Esophagus squamous epithelium (tissue), 5 donors: ENCODE measurements around the gene BCL2L15. TPM values are rescaled to one million over a fixed set of nuclear protein-coding genes. Genes with fewer than 3 reads are reported as not detected.
A peak's percentile ranks its signal among the peaks of the same experiment; 100 is the strongest.

Experiments used
- DNase-seq: peaks from one replicate; lab custom pipeline; 2025; lab: John Stamatoyannopoulos, UW
- H3K27ac ChIP-seq, 4 donors: fragments of 200-600 bp; sonication (generic); one replicate each; pipeline ENCODE4 v1.5.1; 2016 to 2019; ENCODE audit warnings: mild to moderate bottlenecking in 1 of 4
- H3K27me3 ChIP-seq, 4 donors: fragments of 200-600 bp; sonication (generic); 1 replicate in 3 of 4; 2 replicates in 1 of 4; pipeline versions ENCODE4 v1.5.1 to v1.6.0; 2017 to 2021; ENCODE audit warnings: antibody characterized with exemption in 1 of 4
- H3K36me3 ChIP-seq, 3 donors: fragments of 200-600 bp; sonication (generic); one replicate each; pipeline ENCODE4 v1.5.1; 2016 to 2019
- H3K4me1 ChIP-seq, 3 donors: fragments of 200-600 bp; sonication (generic); one replicate each; pipeline ENCODE4 v1.5.1; 2017 to 2019
- H3K4me3 ChIP-seq, 4 donors: fragments of 200-600 bp; sonication (generic); 1 replicate in 3 of 4; 2 replicates in 1 of 4; pipeline ENCODE4 v1.5.1; 2016 to 2019; ENCODE audit warnings: mild to moderate bottlenecking in 2 of 4, moderate library complexity in 1 of 4
- H3K9me3 ChIP-seq, 3 donors: fragments of 200-600 bp; sonication (generic); one replicate each; pipeline ENCODE4 v1.5.1; 2016 to 2019
- POLR2A ChIP-seq, 4 donors: fragments of 450-650 bp; IDR thresholded peaks; one replicate each; pipeline ENCODE4 v1.6.1; 2017; ENCODE audit warnings: antibody characterized with exemption in 4 of 4, mild to moderate bottlenecking in 4 of 4, moderate library complexity in 3 of 4
- WGBS, 2 donors: methylation state at CpG; one replicate each; pipeline ENCODE4 v1.1.5; 2018; 5-methylcytosine and 5-hydroxymethylcytosine counted together
- intact Hi-C: fragments of 100-400 bp; cut with DNase I; formaldehyde crosslinking; loops from one replicate; pipeline ENCODE4 v1.15.0; 2022
- total RNA-seq, 4 donors: library from RNA; depleted of rRNA; stranded (reverse); fragments of >200 nt; gene quantifications; one replicate each; pipeline ENCODE4 v1.1.0, GENCODE V29; 2016
- TF ChIP-seq, protein P1 (sequence below), 6 experiments: fragments of 450-650 bp in 4 of 6; fragments of 200-600 bp in 2 of 6; sonication (generic) in 2 of 6; IDR thresholded peaks; one replicate each; pipeline ENCODE4 v1.5.1; 2016 to 2019; ENCODE audit warnings: antibody characterized with exemption in 6 of 6, mild to moderate bottlenecking in 4 of 6, moderate library complexity in 4 of 6
- donor health status: DM: yes; HTN: yes; CAD: no.

The BCL2L15 gene
- total RNA-seq, 4 donors from 2014 or later: 0.76 to 6.8 (median 3.4) TPM

DNA sequence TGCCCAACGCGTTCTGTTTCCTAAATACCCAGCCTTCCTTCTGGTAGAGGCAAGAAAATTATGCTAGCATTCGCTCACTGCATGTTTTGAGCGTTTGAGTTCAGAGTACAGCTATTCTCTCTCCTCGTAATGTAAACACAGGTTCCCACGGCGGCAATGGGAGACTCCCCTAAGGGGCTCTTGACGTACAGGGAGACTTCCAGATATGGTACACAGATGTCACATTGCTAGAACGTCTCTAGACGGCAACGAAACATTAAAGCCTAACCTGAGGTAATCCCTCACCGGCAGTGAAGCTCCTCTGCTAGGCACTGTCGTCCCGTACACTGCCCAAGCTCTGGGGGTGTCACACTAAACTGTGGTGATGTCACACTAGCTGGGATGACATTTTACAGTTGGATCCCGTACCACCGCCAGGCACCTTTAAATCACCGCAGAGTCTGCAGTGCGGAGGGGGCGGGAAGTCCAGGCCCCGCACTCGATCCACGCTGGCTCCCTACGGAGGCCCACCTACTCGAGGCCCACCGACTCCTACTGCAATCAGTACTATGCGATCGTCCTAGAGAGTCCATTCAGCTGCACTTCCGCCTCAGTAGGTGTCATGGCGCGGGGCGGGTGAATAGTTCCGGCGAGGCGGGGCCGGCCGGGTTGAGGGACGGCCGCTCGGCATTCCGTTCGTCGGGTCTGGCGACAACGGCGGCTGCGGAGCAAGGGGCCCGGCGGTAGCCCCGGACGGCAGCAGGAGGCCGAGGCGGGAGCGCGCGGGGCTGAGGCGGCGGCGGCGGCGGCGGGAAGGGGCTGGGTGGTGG lies 41.8 kb upstream of the BCL2L15 start, which contains the start of gene HIPK1:
TSS of gene HIPK1 (plus strand) at position 384 of the 809 bp plus-strand sequence.
- 1% methylated on average over 9 to 10 of the region's 61 CpGs for WGBS, 2 donors
- TF ChIP-seq, protein P1, sequence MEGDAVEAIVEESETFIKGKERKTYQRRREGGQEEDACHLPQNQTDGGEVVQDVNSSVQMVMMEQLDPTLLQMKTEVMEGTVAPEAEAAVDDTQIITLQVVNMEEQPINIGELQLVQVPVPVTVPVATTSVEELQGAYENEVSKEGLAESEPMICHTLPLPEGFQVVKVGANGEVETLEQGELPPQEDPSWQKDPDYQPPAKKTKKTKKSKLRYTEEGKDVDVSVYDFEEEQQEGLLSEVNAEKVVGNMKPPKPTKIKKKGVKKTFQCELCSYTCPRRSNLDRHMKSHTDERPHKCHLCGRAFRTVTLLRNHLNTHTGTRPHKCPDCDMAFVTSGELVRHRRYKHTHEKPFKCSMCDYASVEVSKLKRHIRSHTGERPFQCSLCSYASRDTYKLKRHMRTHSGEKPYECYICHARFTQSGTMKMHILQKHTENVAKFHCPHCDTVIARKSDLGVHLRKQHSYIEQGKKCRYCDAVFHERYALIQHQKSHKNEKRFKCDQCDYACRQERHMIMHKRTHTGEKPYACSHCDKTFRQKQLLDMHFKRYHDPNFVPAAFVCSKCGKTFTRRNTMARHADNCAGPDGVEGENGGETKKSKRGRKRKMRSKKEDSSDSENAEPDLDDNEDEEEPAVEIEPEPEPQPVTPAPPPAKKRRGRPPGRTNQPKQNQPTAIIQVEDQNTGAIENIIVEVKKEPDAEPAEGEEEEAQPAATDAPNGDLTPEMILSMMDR (IDR thresholded peaks at IDR 0.05): peak in 2 of 6 experiments; percentile 17 to 23
- peak in 3 of 4 donors; percentile 61 to 84 (median 71) for TF ChIP-seq POLR2A (IDR thresholded peaks at IDR 0.05)
- H3K4me1 ChIP-seq: peaks cover 8 to 57% (median 17%) of the 10 kb centered on the region in 3 donors

DNA sequence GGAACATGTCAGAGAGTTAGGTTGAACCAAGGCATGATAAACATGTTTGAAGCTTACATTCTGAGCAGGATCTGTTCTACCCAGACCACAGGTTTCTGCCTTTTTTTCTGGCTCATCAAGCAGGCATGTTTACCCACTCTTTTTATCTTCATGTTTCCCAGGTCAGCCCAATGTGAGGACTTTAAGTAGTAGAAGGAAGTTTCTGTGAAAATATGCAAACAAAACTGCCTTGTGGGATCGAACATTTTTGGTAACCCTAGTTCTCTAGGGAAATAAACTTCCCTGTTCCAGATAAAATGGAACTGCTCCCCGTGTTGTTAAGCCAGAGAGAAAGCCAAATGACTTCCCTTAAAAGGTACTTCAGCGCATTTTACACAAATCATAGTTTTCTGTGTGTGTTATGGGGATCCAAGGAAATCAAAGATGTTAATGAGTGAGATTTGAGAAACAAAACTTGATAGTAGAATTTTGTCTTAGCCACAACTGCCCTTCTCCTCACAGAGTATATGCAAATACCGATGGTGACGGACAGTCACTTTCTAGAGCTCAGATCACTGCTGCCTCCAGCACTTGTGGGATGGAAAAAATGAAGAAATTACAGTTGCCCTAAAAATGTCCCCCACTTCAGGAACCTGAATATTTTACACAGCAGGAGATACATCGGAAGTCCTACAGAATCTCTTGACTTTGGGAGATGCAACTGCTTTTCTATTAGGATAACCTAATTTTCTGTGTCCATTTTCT lies 41.0 kb upstream of the BCL2L15 start:
- no peaks in the 10 kb centered on the region for H3K36me3 ChIP-seq
- intact Hi-C loops: no loop called here
- 5 to 9% methylated on average over 6 of the region's 6 CpGs for WGBS, 2 donors
- H3K9me3 ChIP-seq: no peaks in the 10 kb centered on the region
- H3K4me3 ChIP-seq: peak overlapping the region; percentile 75 to 100 (median 86)
- H3K27me3 ChIP-seq: no peaks in the 10 kb centered on the region
- no peak for TF ChIP-seq POLR2A (IDR thresholded peaks at IDR 0.05)
- TF ChIP-seq, protein P1 (IDR thresholded peaks at IDR 0.05): no peak
- H3K4me1 ChIP-seq: peaks cover 8 to 49% (median 17%) of the 10 kb centered on the region in 3 donors
- DNase-seq: no peak
- H3K27ac ChIP-seq: peak overlapping the region; percentile 95 to 99 (median 97)

More for the DNA sequence above, 41.8 kb upstream of the BCL2L15 start, which contains the start of gene HIPK1:
- Histone ChIP-seq H3K36me3 (no peaks in the 10 kb centered on the region), H3K27me3 (no peaks in the 10 kb centered on the region), H3K4me3 (peak within 1 kb of the TSS; percentile 75 to 100 (median 86)), H3K27ac (peak within 1 kb of the TSS; percentile 95 to 99 (median 97)), H3K9me3 (no peaks in the 10 kb centered on the region)
- peak; percentile 69 for DNase-seq
- intact Hi-C loops: no loop called here

DNA sequence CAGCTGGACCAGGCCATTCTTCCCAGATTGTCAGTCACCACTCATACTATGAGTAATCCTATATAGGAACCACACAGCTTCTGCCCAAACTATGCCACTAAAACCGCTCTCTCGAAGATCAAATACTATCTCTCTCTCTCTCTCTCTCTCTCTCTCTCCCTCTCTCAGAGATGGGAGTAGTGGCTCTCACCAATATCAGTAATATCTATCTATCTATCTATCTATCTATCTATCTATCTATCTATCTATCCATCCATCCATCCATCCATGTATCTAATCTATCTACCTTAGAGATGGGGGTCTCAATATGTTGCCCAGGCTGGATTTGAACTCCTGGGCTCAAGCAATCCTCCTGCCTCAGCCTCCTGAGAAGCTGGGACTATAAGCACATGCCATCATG lies 37.1 kb upstream of the BCL2L15 start:
- no peak overlapping the region for H3K27ac ChIP-seq
- DNase-seq: no peak
- TF ChIP-seq, protein P1 (IDR thresholded peaks at IDR 0.05): no peak
- no peak for TF ChIP-seq POLR2A (IDR thresholded peaks at IDR 0.05)
- H3K4me3 ChIP-seq: no peak overlapping the region
- intact Hi-C loops: no loop called here
- peaks cover 0 to 17% (median 0%) of the 10 kb centered on the region in 3 donors for H3K4me1 ChIP-seq
- peaks cover 0 to 15% (median 0%) of the 10 kb centered on the region in 4 donors for H3K27me3 ChIP-seq
- WGBS, 2 donors: 93 to 97% methylated on average over 2 of the region's 2 CpGs
- no peaks in the 10 kb centered on the region for H3K36me3 ChIP-seq
- no peaks in the 10 kb centered on the region for H3K9me3 ChIP-seq

DNA sequence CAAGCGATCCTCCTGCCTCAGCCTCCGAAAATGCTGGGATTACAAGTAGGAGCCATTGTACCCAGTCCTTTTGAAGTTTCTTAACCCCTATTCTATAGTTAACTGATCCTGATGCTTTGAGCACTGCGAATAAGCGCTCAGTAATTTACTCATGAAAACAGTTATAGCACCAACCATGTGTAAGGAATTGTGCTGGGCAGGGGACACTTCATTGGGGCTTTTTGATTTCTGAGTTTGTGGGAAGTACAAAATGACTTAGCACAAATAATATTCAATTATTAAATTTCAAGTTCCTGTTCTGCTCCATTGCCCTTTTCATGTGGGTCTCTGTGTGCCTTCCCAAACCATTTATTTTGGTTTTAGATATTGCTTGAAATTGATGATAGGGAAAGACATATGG lies 35.6 kb upstream of the BCL2L15 start:
- Histone ChIP-seq H3K36me3 (no peaks in the 10 kb centered on the region), H3K27me3 (peaks cover 0 to 15% (median 0%) of the 10 kb centered on the region in 4 donors), H3K9me3 (no peaks in the 10 kb centered on the region), H3K4me3 (no peak overlapping the region), H3K27ac (no peak overlapping the region), H3K4me1 (peaks cover 0 to 8% (median 0%) of the 10 kb centered on the region in 3 donors)
- intact Hi-C loops: no loop called here
- WGBS, 2 donors: 90 to 93% methylated on average over 4 of the region's 4 CpGs
- DNase-seq: no peak
- no peak for TF ChIP-seq POLR2A (IDR thresholded peaks at IDR 0.05)
- TF ChIP-seq, protein P1 (IDR thresholded peaks at IDR 0.05): no peak
